Measurements from ENCODE around the gene SPNS3.

Gene SPNS3

DNA sequence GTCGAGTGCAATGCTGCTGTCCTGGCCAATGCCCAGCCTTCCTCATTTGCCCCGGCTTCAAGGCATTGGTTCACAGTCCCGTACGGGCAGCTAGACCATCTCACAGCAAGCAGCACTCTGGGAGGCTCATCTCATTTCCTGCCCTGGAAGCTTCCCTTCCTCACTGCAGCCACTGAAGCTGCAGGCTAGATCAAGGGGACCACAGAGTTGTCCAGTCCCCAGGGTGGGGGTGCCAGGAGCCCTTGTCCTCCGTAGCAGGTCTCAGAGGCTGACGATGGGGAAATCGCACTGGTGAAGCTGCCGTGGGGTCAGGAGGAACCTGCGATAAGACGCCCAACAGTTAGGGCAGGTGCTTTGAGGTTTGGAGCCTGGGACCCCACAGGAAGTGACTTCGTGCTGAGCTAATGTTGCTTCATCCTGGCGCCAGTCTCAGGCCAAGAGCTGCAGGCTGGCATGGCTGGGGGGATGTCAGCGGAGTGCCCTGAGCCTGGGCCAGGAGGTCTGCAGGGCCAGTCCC lies at the start of gene SPNS3:
Gene SPNS3 (plus strand): TSS at position 426 of the 517 bp plus-strand sequence. CDS start 28 bp downstream, at position 454.
- no peak for DNase-seq (ENCODE audit: low spot score)

DNA sequence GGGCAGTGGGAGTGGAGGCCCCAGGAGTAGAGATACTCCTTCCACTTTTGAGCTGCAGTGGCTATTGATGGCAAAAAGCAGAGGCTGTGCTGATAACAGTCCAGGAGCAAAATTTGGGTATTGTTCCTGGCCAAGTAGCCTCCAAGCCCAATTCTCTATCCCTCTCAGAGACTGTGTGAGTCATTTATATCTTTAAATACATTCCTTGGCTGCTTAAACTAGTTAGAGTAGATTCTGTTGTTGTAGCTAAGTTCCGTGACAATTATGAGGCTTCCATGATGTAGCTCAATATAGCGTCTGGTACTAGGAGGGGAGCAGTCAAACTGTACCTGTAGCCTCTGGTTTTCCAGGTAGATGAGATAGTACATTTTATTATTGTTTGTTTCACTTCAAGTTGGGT lies 47.3 kb upstream of the SPNS3 start:
- peak; percentile 33 for DNase-seq (ENCODE audit: low spot score)

GRCh38 chr17:4387137-4387536 lies 46.6 kb upstream of the SPNS3 start:
- DNase-seq (ENCODE audit: low spot score), result no peak

DNA sequence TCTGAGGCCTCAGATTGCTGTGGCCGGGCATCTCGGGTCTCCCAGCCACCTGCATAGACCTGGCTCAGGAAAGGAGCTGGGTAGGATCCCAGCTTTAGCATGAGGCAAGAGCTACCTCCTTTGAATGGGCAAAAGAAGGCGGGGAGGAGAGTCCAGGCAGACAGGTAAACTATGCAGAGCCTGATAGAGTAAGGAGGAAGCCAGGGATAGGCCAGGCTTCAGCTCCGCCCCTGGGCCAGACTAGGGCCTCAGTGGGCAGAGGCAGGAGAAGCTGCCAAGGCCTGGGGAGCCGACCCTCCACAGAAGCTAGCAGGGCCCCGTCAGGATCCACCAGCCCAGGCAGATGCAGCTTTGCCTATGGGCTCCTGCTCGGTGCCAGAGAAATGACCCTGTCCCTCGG lies 44.7 kb upstream of the SPNS3 start:
- no peak for DNase-seq (ENCODE audit: low spot score)

GRCh38 chr17:4393806-4394205 lies 39.9 kb upstream of the SPNS3 start:
- no peak for DNase-seq (ENCODE audit: low spot score)

DNA sequence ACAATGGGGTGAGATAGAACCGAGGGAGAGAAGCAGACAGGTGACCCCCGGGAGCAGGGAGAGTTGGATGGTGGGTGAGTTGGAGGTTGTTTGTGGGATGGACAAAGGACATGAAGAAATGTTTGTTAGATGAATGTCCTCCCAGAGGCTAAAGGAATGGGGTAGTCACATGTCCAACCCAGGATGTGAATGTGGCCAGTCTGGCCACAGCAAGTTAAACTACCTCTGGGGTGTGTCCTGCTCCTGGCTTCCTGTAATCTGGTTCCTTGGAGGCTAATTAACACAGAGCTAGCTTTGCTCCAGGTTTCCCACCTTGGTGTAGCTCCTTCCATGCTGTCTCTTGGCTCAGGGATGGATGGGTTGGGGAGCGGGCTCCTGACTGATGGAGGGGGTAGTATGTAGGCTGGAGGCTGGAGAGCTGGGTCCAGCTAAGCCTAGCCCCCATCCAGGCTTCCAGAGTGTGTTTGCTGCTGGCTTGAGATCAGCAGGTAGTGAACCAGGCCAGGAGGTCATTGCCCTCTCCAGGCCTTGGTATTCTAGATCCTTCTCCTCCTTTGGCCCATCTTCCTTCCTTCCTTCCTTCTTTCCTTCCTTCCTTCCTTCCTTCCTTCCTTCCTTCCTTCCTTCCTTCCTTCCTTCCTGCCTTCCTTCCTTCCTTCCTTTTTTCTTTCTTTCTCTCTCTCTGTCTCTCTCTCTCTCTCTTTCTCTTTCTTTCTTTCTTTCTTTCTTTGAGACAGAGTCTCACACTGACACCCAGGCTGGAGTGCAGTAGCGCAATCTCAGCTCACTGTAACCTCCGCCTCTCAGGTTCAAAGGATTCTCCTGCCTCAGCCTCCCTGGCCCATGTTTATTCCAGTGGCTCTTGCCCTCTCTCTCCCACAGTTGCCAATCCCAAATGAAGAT lies 39.3 kb upstream of the SPNS3 start:
- DNase-seq (ENCODE audit: low spot score), result no peak

DNA sequence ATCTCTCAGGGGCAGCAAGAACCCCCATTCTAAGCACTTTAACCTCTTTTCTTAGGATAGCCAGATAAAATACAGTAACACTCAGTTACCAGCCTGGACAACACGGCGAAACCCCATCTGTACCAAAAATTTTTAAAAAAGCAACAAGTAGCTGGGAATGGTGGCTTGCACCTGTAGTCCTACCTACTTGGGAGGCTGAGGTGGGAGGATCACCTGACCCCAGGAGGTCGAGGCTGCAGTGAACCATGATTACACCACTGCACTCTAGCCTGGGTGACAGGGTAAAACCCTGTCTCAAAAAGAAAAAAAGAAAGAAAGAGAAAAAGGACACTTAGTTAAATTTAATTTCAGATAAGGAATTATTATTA lies 38.6 kb upstream of the SPNS3 start:
- DNase-seq (ENCODE audit: low spot score), result no peak

GRCh38 chr17:4397840-4398239 lies 35.9 kb upstream of the SPNS3 start:
- no peak for DNase-seq (ENCODE audit: low spot score)

DNA sequence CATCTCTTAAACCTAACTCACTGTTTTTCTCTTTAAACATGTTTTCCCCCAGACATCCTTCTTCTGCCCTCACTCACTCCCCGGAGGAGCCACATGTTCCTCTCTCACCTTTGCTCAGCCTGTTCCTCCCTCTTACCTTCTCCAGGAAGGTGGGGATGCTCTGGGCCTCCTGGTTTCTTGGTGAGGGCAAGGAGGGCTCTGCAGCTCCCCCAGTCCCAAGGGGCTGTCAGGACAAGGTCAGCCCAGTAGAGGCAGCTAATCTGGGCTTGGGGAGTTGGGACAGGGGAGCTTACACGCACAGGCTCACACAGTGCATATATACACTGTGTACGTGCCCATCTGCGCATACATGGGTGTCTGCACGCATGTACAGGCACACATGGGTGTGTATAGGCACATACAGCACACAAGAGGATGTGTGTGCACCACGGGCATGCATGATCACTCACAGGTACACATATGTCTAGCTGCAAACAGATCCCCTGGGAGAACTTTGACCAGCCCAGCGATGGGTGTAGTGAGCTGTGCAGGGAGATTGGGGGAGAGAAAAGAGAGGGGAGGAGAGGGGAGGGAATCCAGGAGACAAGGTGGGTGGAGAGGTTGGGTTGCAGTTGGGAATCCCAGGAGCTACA lies 28.6 kb upstream of the SPNS3 start:
- no peak for DNase-seq (ENCODE audit: low spot score)

DNA sequence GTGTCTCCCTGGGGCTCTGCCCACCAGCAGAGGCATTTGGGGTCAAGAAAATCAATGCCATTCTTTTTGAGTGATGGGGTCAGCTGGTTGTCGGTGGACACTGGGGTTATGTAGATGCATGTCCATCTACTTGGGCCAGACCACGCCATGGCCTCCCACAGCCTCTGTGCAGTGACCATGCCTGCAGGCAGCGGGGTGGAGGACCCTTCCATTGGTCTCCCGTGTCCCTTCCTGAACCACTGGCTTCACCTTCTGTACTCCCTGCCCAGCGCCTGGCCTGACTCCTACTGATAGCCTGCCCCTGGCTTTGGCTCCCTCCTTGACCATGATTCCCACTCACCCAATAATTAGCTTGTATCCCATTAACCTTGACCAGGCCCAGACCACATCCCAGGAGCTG lies 28.0 kb upstream of the SPNS3 start:
- no peak for DNase-seq (ENCODE audit: low spot score)

DNA sequence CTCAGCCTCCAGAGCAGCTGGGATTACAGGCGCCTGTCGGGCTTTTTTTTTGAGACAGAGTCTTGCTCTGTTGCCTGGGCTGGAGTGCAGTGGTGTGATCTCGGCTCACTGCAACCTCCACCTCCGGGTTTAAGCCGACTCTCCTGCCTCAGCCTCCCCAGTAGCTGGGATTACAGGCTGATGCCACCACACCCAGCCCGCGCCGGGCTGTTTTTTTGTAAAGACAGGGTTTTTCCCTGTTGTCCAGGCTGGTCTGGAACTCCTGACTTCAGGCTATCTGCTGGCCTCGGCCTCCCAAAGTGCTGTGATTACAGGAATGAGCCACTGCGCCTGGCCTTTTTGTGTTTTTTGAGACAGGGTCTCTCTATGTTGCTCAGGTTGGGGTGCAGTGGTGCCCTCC lies 27.4 kb upstream of the SPNS3 start:
- DNase-seq (ENCODE audit: low spot score), result no peak

GRCh38 chr17:4407216-4407615 lies 26.5 kb upstream of the SPNS3 start:
- no peak for DNase-seq (ENCODE audit: low spot score)

GRCh38 chr17:4407851-4408250 lies 25.9 kb upstream of the SPNS3 start:
- DNase-seq (ENCODE audit: low spot score), result peak; percentile 27

- DNase-seq (ENCODE audit: low spot score), result no peak
These were observed 24.1 kb upstream of the SPNS3 start for GRCh38 chr17:4409659-4410058.

GRCh38 chr17:4411201-4411600 lies 22.5 kb upstream of the SPNS3 start:
- DNase-seq (ENCODE audit: low spot score), result no peak

DNA sequence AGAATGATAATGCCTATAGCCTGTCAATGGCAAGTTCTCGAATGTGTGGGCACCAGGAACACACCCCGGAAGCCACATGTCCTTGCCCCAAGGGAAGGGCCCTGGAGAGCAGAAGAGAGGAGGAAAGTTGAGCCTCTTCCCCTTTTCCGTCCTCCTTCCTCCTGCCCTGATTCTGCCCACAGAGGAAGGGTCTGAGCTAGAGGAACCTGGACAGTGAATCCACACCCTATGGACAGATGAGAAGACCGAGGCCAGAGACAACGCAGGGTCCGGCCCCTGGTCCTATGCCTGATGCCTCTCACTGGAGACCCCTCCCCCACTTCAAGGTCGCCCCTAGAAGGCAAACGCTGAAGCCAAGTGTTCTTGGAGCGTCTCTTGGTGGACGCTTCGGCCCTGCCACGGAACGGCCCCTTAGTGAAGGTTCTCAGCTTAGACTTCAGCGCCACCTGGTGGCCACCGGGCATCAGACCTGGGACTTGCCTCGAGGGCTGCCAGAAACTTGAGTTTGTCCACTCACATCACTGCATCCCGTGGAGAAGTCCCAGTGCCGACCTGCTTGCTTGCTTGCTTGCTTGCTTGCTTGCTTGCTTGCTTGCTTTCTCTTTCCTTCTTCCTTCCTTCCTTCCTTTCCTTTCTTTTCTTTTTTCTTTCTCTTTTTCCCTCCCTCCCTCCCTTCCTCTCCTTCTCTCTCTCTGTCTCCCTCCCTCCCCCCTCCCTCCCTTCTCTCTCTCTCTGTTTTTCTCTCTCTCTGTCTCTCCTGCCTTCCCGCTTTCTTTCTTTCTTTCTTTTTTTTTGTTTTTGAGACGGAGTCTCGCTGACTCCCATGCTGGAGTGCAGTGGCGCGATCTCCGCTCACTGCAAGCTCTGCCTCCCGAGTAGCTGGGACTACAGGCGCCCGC lies 20.6 kb upstream of the SPNS3 start:
- DNase-seq (ENCODE audit: low spot score), result peak; percentile 93

DNA sequence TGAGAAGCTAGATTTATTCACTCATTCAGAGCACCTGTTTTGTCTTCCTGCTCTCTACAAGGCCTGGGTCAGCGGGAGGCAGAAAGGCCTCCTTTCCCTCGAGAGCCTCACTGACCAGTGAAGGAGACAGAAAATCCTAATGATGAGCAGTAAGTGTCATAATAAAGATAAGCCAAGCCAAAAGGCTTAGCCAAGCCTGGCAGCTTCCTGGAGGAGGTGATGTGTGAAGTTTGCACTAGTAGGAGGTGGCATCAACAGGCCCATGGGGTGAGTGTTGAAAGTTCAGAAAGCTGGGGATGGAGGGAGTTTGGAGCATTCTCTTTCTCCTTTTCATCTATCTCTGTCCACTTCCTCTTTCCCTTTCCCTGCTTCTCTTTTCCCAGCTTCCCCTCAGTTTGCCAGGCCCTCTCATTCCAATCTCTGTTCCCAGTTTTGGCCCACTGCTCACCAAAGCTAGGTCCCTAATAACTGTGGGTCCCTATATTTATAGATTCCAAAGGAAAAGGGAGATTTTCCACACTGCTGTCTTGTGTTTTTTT lies 16.5 kb upstream of the SPNS3 start:
- no peak for DNase-seq (ENCODE audit: low spot score)

GRCh38 chr17:4420692-4421131 lies 13.0 kb upstream of the SPNS3 start:
- DNase-seq (ENCODE audit: low spot score), result peak; percentile 87

DNA sequence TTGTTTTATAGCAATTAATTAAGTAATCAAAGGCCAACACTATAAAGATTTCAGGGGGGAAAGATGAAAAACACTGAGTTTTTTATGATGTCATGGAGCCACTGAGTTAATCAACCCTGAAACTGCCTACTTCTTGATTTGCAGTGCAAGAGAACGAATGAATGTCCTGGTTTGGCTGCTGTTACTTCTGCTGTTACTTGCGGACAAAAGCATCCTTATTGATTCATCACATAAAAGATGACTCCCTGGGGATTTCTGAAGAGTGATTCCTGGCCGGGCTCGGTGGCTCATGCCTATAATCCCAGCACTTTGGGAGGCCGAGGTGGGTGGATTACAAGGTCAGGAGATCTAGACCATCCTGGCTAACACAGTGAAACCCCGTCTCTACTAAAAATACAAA lies 10.9 kb upstream of the SPNS3 start:
- no peak for DNase-seq (ENCODE audit: low spot score)

- no peak for DNase-seq (ENCODE audit: low spot score)
These were observed 8.3 kb upstream of the SPNS3 start for GRCh38 chr17:4425398-4425797.

DNA sequence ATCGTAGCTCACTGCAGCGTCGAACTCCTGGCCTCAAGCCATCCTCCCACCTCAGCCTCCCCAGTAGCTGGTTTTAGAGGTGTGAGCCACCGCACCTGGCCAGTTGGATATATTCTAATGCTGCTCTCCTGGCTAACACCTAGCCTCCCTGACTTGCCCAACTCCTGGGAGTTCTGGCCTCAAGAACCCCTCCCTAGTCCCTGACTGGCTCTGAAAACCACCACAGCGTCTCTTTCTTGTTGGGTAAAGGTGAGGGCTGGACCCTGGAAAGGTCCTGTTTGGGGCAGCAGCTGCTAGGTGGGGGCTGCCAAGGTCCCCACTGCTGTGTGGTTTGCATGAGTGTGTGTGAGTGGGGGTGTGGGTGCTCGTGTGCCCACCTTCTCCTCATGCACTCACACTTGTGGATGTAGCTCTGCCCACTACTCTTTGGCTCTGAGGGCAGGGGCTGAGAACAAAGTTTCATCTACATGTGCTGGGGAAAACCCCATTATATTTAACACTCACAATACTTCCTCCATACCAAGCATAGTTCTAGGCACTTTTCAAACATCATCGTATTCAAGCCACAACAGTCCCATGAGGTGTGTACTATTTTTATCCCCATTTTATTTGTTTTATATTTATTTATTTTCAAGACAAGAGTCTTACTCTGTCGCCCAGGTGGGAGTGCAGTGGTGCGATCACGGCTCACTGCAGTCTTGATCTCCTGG lies 7.1 kb upstream of the SPNS3 start:
- no peak for DNase-seq (ENCODE audit: low spot score)

Data from AG20443 (cell line).